A204.1 (cell line): ENCODE results near the gene KRTAP5-6.

Source experiments
- FAIRE-seq: peaks from 2 replicates; lab custom pipeline; 2012; peaks lifted over from hg19 to GRCh38; lab: Jason Lieb, UNC

Gene KRTAP5-6, protein sequence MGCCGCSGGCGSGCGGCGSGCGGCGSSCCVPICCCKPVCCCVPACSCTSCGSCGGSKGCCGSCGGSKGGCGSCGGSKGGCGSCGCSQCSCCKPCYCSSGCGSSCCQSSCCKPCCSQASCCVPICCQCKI

DNA sequence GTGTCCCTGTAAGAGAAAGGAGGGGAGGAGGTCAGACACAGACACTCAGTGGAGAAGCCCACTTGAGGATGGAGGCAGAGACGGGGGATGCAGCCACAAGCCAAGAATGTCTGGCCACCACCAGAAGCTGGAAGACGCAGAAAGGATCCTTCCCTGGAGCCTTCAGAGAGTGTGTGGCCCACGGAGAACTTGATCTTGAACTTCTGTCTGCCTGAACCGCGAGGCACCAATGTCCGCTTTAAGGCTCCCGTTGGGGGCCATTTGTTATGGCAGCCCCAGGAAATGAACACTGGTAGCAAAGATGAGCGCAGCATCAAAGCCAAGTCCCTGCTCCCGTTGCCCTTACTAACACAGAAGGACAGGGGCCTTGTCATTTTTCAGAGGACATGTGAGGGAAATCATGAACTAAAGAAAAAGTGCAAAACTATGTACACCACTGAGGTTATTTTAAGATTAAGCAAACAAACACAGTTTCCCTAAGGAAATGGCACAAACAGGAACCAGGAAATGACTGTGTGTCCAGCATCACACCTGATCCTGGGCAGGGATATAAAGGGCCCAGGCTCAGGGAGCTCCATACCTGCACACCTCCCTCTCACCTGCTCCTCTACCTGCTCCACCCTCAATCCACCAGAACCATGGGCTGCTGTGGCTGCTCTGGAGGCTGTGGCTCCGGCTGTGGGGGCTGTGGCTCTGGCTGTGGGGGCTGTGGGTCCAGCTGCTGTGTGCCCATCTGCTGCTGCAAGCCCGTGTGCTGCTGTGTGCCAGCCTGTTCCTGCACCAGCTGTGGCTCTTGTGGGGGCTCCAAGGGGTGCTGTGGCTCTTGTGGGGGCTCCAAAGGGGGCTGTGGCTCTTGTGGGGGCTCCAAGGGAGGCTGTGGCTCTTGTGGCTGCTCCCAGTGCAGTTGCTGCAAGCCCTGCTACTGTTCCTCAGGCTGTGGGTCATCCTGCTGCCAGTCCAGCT, at the start of gene KRTAP5-6:
Gene KRTAP5-6, plus strand, starts transcription at position 588 of the 963 bp plus-strand sequence. Its CDS starts 51 bp downstream, at position 639.
- FAIRE-seq = no peak

DNA sequence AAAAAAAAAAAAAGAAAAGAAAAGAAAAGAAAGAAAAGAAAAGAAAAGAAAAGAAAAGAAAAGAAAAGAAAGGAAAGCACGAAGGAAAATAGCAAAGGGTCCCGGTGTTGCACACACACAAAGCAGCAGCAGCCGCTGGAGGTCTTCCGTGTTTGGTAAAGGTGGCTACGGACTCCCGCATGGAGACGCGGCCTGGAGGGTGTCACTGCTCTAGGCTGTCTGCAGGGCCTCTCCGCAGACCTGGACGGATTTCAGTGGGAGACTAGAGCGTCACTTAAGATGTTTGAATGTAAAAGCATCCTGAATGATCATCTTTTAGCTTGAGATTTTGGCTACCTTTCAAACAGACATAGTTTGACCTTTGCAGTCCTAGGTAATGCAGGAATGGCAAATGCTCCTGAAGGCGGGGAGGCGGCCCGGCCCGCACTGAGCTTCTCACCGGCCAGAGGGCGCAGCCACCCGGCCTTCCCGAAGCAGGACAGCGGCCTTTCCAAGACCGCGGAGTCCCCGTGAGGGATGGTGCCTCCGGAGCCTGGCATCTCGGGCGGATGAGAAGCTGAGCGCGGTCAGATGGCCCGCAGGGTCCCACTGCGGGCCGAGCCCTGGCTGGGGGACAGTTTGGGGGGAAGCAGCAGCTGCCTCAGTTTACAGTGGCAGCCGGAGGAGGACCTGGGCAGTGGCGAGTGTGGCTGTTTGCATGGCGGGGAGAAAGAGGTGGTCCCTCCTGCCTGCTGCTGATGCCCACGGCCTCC, 48.9 kb upstream of the KRTAP5-6 start:
- FAIRE-seq = no peak

DNA sequence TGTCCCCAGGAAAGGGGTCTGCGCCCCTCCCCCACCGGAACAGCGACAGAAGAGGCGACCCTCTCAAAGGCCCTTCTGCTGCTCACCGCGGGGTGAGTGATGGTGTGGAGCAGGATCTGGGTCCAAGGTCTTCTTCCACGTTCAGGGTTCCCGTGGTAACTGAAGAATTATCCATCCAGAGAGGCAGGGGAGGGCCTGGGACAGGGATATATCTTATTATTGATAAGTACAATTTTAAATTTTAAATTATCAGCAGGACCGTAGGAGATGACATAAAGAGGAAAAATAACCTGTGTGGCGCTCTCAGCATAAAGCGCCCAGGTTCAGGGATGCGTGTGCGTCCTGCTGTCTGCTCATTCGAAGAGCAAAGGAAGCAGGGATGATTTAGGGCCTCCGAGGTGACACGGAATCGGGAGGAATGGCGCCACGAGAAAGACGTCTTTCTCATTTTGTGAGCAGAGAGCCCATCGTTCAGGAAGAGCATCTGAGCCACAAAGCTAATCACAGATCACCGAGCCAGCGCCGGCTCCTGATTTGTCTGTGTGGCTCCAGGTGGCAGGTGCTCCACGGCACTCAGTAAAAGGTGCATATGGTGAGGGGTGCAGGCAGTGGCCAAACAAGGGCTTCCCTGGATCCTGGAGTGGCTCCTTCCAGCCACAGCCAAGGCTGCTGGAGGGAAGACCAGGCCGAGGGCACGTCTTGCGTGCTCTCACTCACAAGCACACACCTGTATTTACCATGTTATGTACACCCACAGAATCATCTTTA, 48.2 kb upstream of the KRTAP5-6 start:
- FAIRE-seq = no peak

DNA sequence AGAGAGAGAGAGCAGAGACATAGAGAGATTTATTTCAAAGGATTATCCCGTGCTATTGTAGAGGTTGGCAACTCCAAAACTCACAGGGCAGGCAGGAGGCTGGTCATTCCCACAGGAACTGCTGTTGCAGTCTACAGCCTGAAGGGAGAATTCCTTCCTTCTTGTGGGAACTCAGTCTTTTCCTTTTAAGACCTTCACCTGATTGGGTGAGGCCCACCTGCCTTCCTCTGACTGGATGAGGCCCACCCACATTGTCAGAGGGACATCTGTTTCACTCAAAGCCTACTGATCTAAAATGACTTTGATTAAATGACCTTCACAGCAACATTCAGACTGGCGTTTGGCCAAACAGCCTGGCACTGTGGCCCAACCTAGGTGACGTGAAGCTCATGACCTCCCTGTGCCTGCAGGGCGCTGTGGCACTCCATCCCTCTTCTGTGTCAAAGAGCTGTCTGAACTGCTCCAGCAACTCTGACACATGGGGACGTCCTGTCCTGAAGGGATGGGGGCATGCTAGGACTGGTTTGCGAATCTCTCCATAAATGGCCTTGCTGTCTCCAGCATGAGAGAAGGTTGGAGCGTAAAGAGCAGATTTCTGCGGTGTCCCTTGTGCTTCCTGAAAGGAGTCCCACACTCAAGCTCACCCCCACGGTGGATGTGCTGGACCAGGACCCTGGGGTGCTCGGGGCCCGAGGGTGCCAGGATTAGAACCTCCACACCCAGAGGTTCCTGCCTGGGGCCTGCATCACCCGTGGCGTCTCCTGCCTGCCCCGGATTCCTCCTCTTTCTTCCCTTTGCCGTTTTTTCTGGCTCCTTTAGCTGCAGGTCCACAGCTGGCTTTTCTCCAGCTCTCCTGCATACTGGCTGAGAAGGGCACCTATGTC, 46.7 kb upstream of the KRTAP5-6 start:
- FAIRE-seq = no peak

DNA sequence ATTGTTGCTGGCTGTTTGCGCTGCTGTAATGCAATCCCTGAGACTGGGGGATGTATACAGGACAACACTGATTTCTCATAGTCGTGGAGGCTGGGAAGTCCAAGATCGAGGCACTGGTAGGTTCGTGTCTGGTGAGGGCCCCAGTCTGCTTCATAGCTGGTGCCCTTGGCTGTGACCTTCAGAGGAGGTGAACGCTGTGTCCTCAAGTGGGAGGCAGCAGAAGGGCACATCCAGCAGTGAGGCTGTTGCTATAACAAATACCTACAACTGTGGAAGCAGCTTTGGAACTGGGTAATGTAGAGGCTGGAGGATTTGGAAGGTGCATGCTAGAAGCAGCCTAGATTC, 46.1 kb upstream of the KRTAP5-6 start:
- no peak for FAIRE-seq

DNA sequence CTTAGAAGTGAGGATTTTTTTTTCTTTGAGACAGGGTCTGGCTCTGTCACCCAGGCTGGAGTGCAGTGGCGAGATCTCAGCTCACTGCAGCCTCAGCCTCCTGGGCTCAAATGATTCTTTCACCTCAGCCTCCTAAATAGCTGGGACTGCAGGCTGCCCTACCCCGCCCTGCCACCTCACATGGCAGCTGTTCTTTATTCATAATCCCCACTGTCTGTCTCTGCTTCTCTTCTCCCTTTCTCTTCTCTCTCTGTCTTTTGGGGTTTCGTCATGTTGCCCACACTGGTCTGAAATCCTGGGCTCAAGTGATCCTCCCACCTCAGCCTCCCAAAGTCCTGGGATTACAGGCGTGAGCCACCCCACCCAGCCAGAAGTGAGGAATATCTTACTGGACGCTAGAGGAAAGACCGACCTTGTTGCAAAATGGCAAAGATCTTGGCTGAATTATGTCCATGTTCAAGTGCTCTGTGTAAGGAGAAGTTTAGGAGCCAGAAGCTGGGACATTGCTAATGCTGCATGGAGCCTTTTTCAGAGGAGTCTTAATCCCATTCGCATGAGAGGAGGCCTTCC, 45.5 kb upstream of the KRTAP5-6 start:
- FAIRE-seq = no peak

DNA sequence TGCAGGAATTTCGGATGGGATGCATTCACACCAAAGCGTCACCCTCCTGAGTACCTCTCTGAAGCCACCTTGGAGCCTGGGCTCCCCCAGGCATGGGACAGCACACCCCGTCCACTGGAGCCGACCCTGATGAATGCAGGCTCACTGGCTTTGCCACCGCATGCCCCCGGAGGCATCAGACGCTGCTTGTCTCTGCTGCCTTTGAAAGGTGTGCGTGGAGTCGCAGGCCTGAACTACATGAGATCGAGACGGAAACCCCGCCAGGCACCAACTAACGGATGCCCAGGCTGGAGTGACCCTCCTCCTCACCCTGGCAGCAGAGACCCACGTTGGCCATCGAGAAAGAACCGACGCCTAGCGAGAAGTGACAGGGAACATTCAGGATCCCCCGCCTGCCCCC, 45.0 kb upstream of the KRTAP5-6 start:
- no peak for FAIRE-seq

DNA sequence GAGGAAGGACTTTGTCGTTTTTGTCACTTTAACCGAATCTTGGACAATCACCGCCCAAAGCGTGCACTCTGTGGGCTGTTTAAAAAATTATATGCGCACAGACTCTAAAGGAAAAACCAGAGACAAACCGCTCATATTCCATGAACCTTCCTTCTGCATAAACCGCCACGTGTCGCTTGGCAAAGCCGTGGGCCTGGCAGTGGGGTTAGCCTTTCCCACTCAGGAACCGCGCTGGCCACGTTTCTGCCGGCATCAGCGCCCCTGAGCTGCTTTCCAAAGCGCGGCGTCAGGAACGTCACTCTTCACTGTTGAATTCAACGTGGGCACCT, 44.6 kb upstream of the KRTAP5-6 start:
- FAIRE-seq = no peak

DNA sequence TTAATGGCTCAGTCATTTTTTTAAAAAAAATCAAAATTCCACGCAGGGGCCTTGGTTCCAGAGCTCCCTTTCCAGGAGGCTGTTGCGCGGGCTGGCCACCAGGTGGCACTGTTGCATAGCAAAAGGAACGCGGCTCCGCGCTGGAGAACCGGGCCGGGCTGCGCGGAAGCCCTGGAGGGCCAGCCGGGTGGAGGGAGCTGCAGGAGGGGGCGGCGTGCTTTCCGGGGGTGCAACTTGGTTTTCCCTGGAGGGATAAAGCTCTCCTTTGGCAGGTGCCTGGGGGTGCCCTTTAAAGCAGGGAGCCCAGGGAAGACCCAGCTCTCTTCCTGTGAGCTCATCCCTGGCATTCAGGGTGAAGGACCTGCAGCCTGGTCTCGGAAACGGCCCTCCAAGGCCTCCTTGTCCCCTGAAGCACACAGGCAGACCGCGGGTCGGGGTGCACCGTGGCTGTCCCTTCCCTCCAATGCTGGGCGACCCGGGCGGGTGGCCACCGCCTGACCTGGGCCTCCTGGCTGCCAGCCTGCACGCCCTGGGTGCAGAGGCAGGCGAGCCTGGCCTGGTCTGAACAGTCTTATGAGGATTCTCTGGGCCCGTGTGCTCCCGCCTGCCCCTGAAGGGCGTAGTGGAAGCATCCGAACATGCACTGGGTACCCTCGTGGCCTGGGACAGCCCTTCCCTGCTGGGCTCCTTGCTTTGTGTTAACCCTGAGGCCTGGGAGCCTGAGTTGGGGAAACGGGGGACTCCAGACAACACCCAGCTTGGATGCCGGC, 44.0 kb upstream of the KRTAP5-6 start:
- FAIRE-seq = no peak

DNA sequence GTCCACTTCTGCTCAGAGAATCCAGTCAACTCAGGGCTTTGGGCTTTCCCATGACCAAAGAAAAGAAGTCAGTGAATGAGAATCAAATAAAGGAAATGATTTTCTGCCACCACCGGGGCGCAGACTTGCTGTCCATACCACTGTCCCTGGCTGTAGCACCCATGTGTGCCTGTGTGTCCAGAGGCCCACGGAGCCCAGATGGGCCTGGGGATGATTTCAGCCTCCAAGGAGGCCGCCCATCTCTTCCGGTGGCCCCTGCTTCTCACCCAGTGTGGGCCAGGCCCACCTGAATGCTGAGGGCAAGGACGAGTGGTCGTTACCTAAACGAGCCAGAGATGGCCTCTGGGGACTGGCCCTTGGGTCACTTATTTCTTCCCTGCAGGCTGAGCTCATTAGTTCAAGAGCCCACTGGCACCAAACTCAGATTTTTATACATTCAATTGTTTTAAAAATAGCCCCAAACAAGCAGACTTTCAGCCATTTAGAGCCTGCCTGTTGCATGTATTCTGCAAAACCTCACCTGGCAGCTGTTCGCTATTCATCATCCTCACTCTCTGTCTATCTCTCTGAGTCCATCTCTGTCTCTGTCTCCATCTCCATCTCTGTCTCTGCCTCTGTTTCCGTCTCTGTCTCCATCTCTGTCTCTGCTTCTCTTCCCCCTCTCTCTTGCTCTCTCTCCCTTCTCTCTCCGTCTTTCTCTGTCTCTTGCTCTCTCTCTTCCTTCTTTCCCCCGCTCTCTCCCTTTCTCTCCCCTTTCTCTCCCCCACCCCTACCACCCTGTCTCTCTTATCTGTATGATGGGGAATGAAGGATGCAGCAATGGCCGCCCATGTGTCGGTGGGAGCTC, 43.2 kb upstream of the KRTAP5-6 start:
- FAIRE-seq = no peak

DNA sequence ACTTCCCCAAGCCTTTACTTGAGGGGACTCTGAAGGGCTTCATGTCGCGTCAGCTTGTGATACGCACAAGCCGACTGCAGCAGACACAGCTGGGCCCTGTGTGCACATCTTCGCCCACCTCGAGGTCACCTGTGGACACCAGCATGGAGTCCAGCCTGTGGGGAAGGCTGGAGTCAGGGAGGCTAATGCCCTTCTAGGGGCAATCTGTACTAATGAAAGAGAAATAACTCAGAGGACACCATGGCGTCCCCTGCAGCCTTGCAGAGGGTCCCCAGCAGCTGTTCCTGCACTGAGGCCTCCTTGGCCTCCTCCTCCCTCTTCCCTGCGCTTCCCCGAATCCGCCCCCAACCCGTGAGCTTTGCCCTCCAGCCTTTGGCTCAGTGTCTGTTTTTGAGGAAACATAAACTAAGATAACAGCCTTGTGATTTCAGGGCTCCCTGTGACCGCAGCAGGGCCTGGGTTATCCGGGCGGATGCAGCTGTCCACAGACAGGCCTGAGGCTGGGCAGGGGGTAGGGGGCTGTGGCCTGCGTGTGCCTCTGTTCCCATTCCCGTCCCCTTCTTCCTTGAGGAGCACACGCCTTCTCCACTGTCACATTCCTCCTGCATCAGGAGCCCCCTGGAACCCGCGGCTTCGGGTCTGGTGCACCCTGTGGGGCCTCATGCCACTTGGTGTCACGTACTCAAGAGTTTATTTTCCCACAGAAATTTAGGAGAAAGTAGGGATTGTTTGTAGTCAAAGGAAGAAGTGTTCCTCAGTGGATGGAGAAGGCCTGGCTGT, 42.4 kb upstream of the KRTAP5-6 start:
- no peak for FAIRE-seq

DNA sequence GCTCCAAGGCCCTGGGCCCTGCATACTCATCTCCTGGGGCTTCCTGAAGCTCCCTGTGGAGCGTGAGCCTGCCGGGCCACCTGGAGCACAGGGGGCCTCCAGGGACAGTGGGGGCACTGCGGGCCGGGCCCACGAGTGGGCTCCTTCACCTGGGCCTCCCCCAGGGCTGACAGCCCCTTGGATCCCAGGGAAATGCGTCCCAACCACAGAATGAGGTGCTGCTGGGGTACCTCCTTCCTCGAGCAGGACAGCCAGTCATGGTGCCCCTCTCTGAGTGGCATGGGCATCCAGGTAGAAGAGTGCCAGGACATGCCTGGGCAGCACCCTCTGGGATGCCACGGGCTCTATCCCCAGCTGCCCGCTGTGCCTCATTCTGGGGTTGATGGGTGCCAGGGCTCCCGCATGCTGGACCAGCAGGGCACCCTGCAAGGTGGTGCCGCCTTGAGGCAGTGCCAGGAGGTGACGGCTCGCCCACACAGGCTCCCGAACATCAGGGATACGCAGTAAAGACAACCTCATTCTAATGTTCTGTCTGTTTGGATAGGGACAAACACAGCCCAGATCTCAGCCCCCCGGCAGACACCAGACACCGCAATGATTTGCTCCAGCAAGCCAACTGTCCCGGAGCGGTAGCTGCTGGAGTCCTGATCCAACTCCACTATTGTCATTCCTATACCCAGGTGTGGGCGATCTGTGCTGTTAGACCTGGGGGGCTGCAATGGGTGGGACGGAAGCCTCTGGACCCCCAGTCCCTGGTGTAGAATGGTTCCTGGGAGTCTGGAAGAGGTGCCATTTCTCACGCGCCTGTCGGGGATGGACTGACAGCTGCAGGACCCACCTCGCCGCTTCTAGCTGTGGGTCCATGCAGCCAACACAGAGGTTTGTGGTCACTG, 41.6 kb upstream of the KRTAP5-6 start:
- FAIRE-seq = no peak

DNA sequence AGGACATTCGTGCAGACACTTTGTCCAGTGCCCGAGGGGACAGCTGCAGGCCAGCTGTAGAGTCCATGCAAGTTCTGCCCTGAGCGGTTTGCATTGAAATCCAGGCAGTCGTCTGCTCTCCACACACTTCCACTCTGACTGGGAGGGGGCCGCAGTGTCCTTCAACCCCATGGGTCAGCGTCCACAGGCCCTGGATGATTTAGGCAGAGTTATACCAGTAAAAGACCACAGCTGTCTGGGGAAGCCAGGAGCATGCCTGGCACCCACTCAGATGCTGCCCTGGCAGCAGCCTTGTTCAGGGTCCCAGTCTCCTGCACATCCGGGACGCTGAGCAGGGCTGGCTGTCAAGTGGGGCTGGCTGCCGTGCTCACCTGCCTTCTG, 40.9 kb upstream of the KRTAP5-6 start:
- no peak for FAIRE-seq

DNA sequence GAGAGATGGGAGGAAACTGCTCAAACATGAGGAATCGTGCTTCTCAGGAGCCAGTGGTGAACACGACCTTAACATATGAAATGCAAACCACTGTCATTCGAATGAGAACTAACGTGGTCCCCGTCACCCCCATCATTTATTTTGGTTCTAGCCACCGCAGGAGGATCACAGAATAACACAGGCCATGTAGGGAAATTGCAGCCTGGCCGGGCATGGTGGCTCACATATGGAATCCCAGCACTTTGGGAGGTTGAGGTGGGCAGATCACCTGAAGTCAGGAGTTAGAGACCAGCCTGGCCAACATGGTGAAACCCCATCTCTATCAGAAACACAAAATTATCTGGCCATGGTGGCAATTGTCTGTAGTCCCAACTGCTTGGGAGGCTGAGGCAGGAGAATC, 40.3 kb upstream of the KRTAP5-6 start:
- no peak for FAIRE-seq

DNA sequence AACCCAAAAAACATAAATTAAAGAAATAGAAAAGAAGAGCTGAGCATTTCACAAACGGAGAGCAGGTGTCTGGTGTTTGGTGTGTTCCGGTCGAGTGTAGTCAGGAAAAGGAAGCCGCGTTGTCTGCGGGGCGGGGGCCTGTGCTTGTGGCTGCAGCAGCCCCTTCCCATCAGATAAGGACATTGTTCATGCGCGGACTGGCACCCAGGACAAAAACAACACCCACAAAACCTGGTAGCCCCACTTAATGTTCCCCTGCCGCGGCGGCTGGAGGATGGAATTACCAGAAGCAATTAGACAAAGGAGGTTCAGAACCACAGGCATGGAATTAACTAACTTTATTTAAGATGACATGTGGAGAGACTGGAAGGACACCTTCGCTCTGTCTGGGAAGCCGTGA, 37.5 kb upstream of the KRTAP5-6 start:
- no peak for FAIRE-seq

DNA sequence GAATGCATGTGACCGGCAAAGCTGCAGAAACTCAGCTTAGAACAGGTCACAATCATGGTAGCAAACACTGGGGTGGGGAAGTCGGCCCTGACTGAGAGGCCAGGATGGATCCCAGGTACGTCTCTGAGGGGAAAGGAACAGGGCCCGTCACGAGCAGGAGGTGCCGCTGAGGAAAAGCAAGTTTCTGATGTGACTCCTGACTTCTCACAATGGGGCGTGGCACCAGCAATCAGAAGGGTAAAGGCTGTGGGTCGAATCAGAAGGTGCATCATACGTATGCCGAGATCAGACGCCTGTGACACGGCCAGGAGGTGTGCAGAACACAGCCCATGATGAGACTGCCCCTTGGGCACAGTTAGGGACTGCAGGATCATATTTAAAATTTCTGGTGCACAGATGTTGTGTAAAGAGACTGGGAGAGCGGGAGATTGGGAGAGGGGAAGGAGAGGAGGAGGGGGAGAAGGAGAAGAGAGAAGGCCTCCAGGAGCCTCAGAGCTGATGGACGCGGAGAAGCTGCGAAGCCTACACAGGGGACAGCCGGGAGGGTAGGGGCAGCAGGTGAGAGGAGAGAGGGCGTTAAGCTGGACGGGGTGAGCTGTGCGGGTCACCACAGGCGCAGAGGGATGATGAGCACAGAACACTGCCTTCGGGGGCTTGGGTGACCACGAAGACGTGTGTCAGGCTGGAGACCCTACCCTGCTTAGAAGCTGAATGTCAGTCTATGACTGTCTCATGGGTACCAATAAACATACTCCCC, 36.7 kb upstream of the KRTAP5-6 start:
- FAIRE-seq = no peak
